Measurements from ENCODE around the gene CRYBG3.

CRYBG3 gene

DNA sequence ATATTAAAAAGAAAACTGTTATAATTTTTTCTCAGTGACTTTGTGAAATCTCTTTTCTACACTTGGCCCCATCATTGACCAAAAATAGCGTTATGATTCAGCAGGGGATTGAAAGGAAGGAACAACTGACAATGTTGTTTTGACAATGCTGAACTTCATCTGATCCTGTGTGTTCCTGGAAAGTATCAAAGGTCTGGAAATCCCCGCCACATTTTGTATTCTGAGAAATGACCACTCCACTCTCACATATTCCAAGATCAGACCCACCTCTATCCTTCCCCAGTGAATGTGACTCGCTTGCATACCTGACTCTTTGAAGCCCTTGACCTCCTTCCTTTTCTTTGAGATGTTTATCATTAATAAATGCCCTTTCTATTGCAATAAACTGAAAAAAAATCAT, 160.1 kb downstream of the CRYBG3 start:
- DNase-seq, result no peak

DNA sequence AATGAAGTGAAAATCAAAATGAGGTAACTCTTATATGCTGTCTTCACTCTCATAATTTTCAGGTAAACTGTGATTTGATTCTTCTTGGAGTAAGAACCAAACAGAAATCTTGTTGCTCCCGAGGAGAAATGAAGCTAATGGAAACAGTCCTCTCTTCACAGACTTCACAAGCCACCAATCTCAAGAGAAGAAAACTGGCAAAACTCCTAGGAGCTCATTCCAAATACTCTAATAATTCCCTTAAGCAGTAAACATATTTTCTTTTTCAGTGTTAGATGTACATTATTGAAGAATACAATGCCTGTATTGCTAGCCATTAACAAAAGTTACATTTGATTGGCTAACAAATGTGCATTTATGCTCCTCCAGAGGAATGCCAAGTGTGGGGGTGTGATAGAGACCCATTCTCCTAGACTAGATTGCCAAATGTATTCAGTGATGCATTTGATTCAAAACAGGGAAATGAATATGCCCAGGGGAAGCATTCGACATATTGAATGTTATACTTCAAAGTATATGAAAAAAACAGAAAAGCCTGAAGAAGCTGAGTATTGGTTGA, 162.2 kb downstream of the CRYBG3 start:
- DNase-seq, result no peak

DNA sequence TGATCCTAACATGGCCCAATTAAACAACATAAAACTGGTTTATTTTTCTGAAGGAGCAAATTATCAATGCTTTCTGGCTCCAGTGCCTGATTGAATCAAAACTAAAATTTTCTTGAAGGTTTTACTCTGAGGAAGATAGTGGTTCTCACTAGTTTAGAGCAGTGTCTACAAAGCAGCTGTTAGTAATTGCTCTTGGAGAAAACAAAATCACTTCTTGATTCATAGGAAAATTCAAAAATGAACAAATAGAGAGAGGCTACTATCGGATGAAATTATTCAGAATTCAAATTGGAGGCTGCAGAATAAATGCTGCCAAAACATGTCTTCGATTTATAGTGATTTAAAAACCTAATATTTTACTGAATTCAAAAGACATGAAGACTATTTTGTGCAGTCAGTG, 165.5 kb downstream of the CRYBG3 start:
- no peak for DNase-seq

DNA sequence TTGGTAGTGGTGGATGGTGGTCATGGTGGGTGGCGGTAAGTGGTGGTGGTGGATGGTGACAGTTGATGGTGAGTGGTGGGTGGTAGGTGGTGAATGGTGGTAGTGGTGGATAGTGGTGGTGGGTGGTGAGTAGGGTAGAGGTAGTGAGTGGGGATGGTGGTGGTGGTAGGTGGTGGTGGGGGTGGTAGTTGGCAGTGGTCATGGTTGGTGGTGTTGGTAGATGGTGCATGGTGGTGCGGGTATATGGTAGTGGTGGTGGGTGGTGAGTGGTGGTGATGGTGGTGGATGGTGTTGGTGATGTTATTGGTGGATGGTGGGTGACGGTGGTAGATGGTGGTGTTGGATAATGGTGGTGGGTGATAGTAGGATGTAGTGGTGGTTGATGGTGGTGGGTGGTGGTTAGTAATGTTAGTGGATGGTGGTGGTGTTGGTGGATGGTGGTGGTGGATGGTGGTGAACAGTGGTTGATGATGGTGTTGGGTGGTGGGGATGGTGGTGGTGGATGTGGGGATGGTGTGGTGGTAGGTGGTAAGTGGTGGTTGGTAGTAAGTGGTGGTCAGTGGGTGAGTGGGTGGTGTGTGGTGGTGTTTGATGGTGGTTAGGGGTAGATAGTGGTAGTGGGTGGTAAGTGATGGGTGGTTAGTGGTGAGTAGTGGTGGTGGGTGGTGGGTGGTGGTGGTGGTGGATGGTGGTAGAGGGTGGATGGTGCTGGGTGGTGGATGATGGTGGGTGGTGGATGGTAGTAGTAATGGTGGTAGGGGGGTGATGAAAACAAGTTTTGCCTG, 167.2 kb downstream of the CRYBG3 start:
- DNase-seq, result no peak

DNA sequence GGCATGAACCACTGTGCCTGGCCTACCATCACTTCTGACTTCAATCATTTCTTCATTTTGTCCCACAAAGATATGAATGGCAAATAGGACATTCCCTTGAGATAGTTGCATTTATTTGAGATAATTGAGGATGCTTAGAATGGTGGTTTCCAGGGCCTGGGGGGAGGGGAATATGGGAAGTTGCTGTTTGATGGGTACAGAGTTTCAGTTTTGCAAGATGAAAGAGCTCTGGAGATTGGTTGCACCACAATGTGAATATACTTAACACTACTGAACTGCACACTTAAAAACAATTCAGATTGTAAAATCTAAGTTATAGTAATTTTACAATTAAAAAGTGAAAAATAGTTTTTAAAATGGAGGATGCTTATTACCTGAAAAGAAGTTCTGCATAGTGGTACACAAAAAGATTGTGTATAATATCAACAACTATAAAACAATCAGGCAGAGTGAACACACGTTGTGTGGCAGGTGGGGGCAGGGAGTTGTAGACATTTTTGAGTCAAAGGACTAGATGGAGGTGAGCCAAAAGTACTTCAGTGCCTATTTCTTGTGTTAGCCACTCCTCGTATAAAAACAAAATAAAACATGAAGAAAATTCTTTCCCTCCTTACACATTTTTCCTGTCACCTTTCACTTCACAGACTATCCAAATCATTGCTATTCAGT, 168.9 kb downstream of the CRYBG3 start:
- no peak for DNase-seq

DNA sequence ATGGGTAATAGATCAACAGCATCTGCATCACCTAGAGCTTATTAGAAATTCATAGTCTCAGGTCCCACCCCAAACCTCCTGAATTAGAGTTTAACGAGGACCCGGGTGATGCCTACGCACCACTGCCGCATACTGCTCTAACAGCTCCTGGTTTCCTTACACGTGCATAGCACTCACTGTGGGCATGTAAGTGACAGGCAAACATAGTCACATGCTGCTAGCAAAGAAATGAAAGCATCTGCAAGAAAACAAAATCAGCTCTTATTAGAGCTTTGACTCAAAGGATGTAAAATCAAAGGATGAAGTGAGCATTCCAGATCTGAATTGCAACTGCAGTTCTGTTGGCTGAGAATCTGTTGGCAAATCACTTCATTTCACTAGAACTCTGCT, 169.5 kb downstream of the CRYBG3 start:
- DNase-seq, result no peak

DNA sequence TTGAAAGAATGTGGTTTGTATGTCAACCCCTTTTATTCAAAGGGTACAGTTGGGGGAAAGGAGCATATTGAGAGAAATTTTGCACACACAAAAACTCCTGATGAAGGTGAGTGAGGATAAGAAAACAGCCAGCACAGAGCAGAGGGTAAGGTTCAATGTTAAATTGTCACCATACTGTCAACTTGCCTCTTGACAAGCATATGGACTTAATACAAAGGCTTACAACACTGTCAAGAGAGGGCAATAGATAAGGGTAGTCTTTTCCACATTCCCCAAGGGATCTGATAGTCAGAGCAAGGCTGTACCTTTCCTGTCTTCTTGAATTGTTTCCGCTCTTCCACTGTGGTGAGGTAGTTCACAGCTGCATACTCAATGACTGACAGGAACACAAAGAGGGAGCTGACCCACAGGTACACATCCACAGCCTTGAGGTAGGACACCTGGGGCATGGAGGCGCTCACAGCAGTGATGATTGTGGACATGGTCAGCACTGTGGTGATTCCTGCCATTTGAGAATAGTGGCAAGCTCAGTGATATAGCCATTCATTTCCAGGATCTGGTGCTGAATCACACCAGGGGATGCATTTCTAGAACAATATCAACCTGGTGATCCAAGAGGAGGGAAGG, 170.8 kb downstream of the CRYBG3 start:
- no peak for DNase-seq

DNA sequence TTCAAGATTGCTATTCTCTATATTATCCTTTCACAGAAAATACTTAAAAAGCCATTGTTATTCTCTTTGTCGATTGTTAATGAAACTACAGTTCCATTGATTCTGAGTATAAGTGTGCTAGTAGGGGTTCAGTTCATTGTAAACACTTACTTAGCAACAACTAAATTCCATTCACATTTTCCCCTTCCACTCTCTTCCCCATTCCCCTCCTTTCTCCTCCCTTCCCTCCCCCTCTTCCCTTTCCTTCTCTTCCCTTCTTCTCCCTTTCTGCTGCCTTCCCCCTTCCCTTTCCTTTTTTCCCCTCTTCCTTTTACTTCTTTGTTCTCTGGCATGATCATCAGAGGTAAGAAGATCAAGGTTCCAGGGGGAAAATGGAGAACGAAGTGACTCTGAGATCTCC, 171.7 kb downstream of the CRYBG3 start:
- DNase-seq, result no peak

DNA sequence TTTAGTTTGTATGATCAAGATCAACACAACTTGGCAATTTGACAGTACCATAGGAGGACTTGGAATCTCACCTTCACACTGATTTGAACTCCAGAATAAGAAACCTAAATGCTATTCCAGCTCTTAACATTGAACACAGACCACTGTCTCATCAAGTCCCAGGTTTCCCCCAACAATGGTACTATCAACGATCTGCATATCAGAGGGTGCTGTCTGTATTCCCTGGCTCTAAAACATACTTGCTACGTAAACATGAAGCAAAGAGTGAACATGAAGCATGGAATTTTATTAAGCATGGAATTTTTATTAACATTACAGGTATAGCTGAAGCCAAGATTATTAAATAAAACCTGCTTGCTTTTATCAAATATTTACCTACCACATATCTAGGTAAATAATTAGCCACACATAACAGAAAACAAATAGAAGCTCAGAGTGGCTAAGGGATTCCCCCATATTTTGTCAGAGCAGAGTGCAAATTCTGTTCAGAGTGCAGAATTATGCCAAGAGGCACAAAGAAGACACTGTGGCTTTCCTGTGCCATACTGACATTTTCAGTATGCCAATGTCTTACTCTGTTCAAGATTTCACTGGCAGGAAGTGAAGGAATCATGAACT, 172.6 kb downstream of the CRYBG3 start:
- no peak for DNase-seq

Data from 8988T (cell line).